HepG2 (cell line): Measurements from ENCODE around the gene ERCC2. TPM values are rescaled to one million over a fixed set of nuclear protein-coding genes. Genes with fewer than 3 reads are reported as not detected.

Experiments
- ELF3 ChIP-seq: IDR thresholded peaks from 2 replicates; pipeline ENCODE4 v1.6.1; 2016; ENCODE audit warnings: missing genetic modification reagents, missing compliant biosample characterization
- HDAC2 ChIP-seq: sonication (generic); formaldehyde crosslinking; IDR thresholded peaks from 2 replicates; pipeline ENCODE4 v1.4.0; 2020; ENCODE audit warnings: missing genetic modification reagents
- HNF4G ChIP-seq, 2 experiments: sonication (generic) in 1 of 2; formaldehyde crosslinking in 1 of 2; IDR thresholded peaks; 2 replicates each; pipeline versions ENCODE4 v1.4.0 to v1.6.1; 2011 to 2020; ENCODE audit warnings: borderline replicate concordance in 2 of 2, low read depth in 2 of 2, mild to moderate bottlenecking in 2 of 2, low read length in 1 of 2, missing genetic modification reagents in 1 of 2, moderate library complexity in 1 of 2
- JUNB ChIP-seq: sonication (generic); formaldehyde crosslinking; IDR thresholded peaks from 2 replicates; pipeline ENCODE4 v1.8.0; 2022; ENCODE audit warnings: missing genetic modification reagents, mild to moderate bottlenecking, borderline replicate concordance
- MATR3 ChIP-seq: sonication (generic); formaldehyde crosslinking; IDR thresholded peaks from 2 replicates; pipeline ENCODE4 v1.4.0; 2020; ENCODE audit warnings: missing genetic modification reagents
- MXD3 ChIP-seq: IDR thresholded peaks from 2 replicates; pipeline ENCODE4 v1.6.1; 2016; ENCODE audit warnings: mild to moderate bottlenecking, missing biosample characterization, missing genetic modification reagents
- SP1 ChIP-seq, 2 experiments: fragments of 450-650 bp in 1 of 2; sonication (generic) in 1 of 2; formaldehyde crosslinking in 1 of 2; IDR thresholded peaks; 2 replicates each; pipeline versions ENCODE4 v1.4.0 to v1.6.1; 2016 to 2020; ENCODE audit warnings: missing genetic modification reagents in 1 of 2
- TFAP4 ChIP-seq: sonication (generic); IDR thresholded peaks from 2 replicates; pipeline ENCODE4 v1.6.1; 2016; ENCODE audit warnings: low read depth, borderline replicate concordance
- ZHX1 ChIP-seq: sonication (generic); formaldehyde crosslinking; IDR thresholded peaks from 2 replicates; pipeline ENCODE4 v1.8.1; 2022; ENCODE audit warnings: low read depth, mild to moderate bottlenecking, missing genetic modification reagents
- ZNF441 ChIP-seq: sonication (generic); formaldehyde crosslinking; IDR thresholded peaks from 2 replicates; pipeline ENCODE4 v1.7.0; 2021; ENCODE audit warnings: missing genetic modification reagents, borderline replicate concordance
- ZNF768 ChIP-seq: sonication (generic); formaldehyde crosslinking; IDR thresholded peaks from 2 replicates; pipeline ENCODE4 v1.4.0; 2020; ENCODE audit warnings: missing genetic modification reagents
- ZNF772 ChIP-seq: sonication (generic); formaldehyde crosslinking; IDR thresholded peaks from 2 replicates; pipeline ENCODE4 v1.5.0; 2020; ENCODE audit warnings: mild to moderate bottlenecking, missing genetic modification reagents
- polyA plus RNA-seq, 8 experiments: library from polyadenylated mRNA; depleted of rRNA in 3 of 8; stranded (reverse) in 7 of 8; unstranded in 1 of 8; fragments of >200 nt; fragmentation: Illumina TruSeq in 4 of 8; extraction: Trizol in 4 of 8; gene quantifications; 2 replicates each; pipeline versions ENCODE4 v1.2.1 to v1.2.3, GENCODE V29; 2011 to 2016; ENCODE audit warnings: low read depth in 4 of 8, missing spikeins in 1 of 8, mixed read lengths in 1 of 8; ENCODE audit not compliant: insufficient read depth in 1 of 8
- total RNA-seq, 5 experiments: library from RNA; depleted of rRNA; stranded (reverse); fragments of >200 nt; fragmentation: Illumina TruSeq; extraction: Trizol; gene quantifications; 2 replicates each; pipeline ENCODE4 v1.2.3, GENCODE V29; 2016; ENCODE audit warnings: low read depth in 1 of 5
- TF ChIP-seq, protein P1 (sequence below), 2 experiments: fragments of 450-650 bp in 1 of 2; sonication (generic) in 1 of 2; formaldehyde crosslinking in 1 of 2; IDR thresholded peaks; 2 replicates each; pipeline versions ENCODE4 v1.6.1 to v1.8.0; 2016 to 2022; ENCODE audit warnings: antibody characterized with exemption in 1 of 2, mild to moderate bottlenecking in 1 of 2, missing genetic modification reagents in 1 of 2

Gene ERCC2
- total and polyA plus RNA-seq, 2 of the 13 experiments (the other 11 are each of a cell fraction or from before 2014, with no cell fraction given): 25.4 to 49.2 TPM

- TF ChIP-seq, protein P1, sequence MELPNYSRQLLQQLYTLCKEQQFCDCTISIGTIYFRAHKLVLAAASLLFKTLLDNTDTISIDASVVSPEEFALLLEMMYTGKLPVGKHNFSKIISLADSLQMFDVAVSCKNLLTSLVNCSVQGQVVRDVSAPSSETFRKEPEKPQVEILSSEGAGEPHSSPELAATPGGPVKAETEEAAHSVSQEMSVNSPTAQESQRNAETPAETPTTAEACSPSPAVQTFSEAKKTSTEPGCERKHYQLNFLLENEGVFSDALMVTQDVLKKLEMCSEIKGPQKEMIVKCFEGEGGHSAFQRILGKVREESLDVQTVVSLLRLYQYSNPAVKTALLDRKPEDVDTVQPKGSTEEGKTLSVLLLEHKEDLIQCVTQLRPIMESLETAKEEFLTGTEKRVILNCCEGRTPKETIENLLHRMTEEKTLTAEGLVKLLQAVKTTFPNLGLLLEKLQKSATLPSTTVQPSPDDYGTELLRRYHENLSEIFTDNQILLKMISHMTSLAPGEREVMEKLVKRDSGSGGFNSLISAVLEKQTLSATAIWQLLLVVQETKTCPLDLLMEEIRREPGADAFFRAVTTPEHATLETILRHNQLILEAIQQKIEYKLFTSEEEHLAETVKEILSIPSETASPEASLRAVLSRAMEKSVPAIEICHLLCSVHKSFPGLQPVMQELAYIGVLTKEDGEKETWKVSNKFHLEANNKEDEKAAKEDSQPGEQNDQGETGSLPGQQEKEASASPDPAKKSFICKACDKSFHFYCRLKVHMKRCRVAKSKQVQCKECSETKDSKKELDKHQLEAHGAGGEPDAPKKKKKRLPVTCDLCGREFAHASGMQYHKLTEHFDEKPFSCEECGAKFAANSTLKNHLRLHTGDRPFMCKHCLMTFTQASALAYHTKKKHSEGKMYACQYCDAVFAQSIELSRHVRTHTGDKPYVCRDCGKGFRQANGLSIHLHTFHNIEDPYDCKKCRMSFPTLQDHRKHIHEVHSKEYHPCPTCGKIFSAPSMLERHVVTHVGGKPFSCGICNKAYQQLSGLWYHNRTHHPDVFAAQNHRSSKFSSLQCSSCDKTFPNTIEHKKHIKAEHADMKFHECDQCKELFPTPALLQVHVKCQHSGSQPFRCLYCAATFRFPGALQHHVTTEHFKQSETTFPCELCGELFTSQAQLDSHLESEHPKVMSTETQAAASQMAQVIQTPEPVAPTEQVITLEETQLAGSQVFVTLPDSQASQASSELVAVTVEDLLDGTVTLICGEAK (IDR thresholded peaks at IDR 0.05): no peak
- TF ChIP-seq, protein P1 (CRISPR knock-in tag; IDR thresholded peaks at IDR 0.05): peak; percentile 5; the same call in 1 of the 2 replicates
- TF ChIP-seq ZNF768 (CRISPR knock-in tag) (peak; percentile 56; the same call in 1 of the 2 replicates), ZNF772 (CRISPR knock-in tag) (peak; percentile 29; the same call in 1 of the 2 replicates), ZHX1 (CRISPR knock-in tag) (0 out of 2 replicates have a peak, but pooled peaks have one; percentile 49), HNF4G (IDR thresholded peaks at IDR 0.05; ENCODE audit: borderline replicate concordance, low read depth, low read length) (0 out of 2 replicates have a peak, but pooled peaks have one; percentile 2), HNF4G (CRISPR knock-in tag; IDR thresholded peaks at IDR 0.05; ENCODE audit: borderline replicate concordance, low read depth) (no peak), MATR3 (CRISPR knock-in tag) (no peak), JUNB (CRISPR knock-in tag) (no peak), SP1 (IDR thresholded peaks at IDR 0.05) (no peak), SP1 (CRISPR knock-in tag; IDR thresholded peaks at IDR 0.05) (peak; percentile 68), MXD3 (CRISPR knock-in tag) (peak; percentile 52; the same call in 1 of the 2 replicates), HDAC2 (0 out of 2 replicates have a peak, but pooled peaks have one; percentile 35), ELF3 (peak; percentile 13; the same call in 1 of the 2 replicates), TFAP4 (no peak), ZNF441 (CRISPR knock-in tag) (peak; percentile 20; the same call in 1 of the 2 replicates)
These were observed 34.4 kb upstream of the ERCC2 start, which contains the start of gene PPP1R13L (continued) for GRCh38 chr19:45404557-45405434.
